RCC 7860 (cell line): Measurements from ENCODE around the gene TMPRSS15.

Source experiments
- DNase-seq: peaks from one replicate; pipeline ENCODE4 v3.0.0-alpha.2; 2015; ENCODE audit warnings: low spot score
- FAIRE-seq: peaks from 2 replicates; lab custom pipeline; 2012; peaks lifted over from hg19 to GRCh38; lab: Jason Lieb, UNC

The TMPRSS15 gene

DNA sequence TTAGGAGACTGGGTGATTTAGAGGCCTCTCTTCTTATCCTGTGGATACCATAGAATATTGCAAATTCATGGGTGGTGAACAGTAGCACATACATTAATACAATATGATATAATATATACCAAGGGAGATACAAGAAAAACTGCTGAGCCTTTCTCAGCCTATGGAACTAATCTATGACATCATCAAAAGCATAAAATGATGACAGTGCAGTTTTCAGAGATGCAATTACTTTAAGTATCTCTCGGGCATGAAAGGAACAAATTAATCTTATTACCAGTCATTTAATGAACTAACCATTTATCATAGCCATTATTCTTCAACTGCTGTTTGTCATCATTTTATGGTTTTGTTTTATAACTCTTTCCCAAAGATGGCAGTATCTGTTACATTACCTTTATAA lies 155.4 kb downstream of the TMPRSS15 start:
- no peak for FAIRE-seq

DNA sequence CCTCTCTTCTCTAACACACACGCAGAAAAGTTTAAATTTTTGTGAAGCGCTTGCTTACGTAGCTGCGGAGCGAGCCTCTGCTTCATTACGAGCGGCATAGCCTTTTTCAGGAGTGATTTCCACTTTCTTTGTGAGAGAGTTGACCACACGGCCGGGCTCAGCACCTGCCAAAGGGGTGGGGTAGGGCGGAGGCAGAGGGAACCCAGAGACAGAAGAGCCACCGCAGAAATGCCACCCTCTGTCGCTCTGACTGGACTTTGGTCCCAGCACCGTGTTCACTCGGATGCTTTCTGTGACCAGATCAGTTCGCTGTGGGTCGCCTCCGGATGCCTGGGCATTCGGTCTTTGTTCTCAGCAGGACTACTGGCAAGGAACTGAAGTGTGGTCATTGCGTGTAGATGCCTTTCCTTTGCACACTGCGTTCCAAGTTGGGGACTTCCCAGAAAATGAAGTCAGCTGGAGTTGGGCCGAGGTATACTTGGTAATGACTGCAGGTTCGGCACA lies 158.1 kb downstream of the TMPRSS15 start:
- DNase-seq (no peak), FAIRE-seq (no peak)

More for the DNA sequence above, 155.4 kb downstream of the TMPRSS15 start:
- no peak for DNase-seq

GRCh38 chr21:18244671-18245463 lies 158.7 kb downstream of the TMPRSS15 start, which contains the start of gene CHODL:
CHODL (plus strand) TSS chr21:18244833; CDS start chr21:18245224, 391 bp downstream.
- FAIRE-seq (no peak), DNase-seq (no peak)

DNA sequence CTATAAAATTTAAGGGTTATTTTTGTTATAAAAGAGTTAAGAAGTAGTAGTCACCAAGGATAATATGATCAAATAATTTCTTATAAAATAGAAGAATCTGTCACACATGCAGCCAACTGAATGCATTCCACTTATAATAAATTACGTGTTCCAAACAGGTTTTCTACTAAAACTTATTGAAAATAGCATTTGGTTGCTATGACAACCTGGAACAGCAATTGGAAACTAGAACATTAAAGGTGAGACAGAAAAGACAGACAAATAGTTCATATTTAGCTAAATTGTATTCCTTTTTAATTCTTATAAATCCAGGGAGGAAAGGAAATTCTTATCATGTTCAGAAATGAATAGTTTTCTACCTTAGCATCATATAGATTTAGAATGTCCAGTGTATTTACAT lies 168.0 kb downstream of the TMPRSS15 start:
- FAIRE-seq (no peak), DNase-seq (no peak)

DNA sequence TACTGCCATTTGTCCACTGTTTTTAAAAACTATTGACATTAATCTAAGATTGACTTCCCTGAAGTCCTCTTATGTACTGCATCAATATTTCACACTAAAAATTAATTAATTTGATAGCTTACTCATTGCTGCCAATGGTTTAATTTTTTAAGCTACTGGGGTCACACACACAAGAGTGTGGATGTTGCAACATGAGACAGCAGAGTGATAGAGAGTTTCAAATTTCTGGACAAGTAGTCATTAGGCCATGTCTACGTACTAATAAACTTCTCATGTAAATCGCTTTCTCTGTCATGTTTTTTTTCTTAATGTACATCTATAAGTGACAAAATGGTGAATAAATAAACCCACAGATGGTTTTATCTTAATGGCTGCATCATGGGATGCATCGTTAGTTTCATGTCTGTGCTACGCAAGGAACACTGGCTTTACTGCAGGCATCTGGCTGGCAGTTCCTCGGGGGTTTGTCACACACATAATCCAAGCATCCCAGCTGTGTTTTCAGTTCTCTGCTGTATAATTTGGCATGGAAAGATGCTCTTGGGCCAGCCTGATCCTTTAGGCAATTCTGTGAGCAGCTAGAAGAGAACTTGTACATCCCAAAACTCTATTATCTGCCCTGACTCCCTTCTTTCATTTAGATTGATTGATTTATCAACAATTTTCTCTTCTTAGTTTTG lies 175.4 kb downstream of the TMPRSS15 start:
- FAIRE-seq (no peak), DNase-seq (no peak)

DNA sequence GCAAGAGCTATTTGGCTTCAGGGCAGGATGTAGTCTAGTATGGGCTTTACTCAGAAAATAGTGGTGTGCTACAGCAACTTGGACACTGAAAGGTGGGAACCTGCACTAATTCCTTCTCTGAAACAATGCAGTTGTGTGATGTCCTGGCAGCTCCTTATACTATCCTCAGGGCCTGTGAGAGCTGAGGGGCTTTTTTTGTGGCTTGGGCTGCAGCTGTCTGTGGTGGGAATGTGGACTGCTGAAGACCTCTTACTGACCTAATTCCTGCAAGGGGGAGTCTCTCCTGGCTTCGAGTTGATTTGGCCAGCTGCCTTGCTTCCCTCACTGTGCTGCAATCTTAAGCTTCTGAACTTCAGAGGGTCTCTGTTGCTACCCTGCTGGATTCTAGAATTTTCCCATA lies 181.2 kb downstream of the TMPRSS15 start:
- FAIRE-seq (no peak), DNase-seq (no peak)

GRCh38 chr21:18220498-18220897 lies 183.1 kb downstream of the TMPRSS15 start:
- FAIRE-seq = no peak
- DNase-seq = no peak
